ACC112 (cell line): ENCODE measurements around the gene NPL.
A peak's percentile ranks its signal among the peaks of the same experiment; 100 is the strongest.

Experiments
- H2AFZ ChIP-seq: fragments of 200-600 bp; sonication (generic); one replicate; pipeline ENCODE4 v1.6.0; 2017; ENCODE audit warnings: antibody characterized with exemption, low read length; ENCODE audit not compliant: unreplicated experiment
- H3K27ac ChIP-seq: fragments of 200-600 bp; sonication (generic); 2 replicates; pipeline ENCODE4 v1.5.1; 2014; ENCODE audit warnings: low read depth, mild to moderate bottlenecking, antibody characterized with exemption, low read length, moderate library complexity
- H3K27me3 ChIP-seq: fragments of 200-600 bp; sonication (generic); 2 replicates; pipeline ENCODE4 v1.6.1; 2014; ENCODE audit warnings: mild to moderate bottlenecking, antibody characterized with exemption, low read length, moderate library complexity, mixed read lengths; ENCODE audit not compliant: insufficient read depth
- H3K36me3 ChIP-seq: fragments of 200-600 bp; sonication (generic); 2 replicates; pipeline ENCODE4 v1.6.1; 2016; ENCODE audit warnings: mild to moderate bottlenecking, antibody characterized with exemption, low read length, moderate library complexity, mixed read lengths; ENCODE audit not compliant: insufficient read depth
- H3K4me1 ChIP-seq: fragments of 200-600 bp; sonication (generic); one replicate; pipeline ENCODE4 v1.6.1; 2016; ENCODE audit warnings: low read length, mixed read lengths; ENCODE audit not compliant: insufficient read depth, unreplicated experiment, control insufficient read depth
- H3K4me3 ChIP-seq: fragments of 200-600 bp; sonication (generic); 2 replicates; pipeline ENCODE4 v1.5.1; 2014; ENCODE audit warnings: mild to moderate bottlenecking, low read depth, low read length
- H3K79me2 ChIP-seq: fragments of 200-600 bp; sonication (generic); one replicate; pipeline ENCODE4 v1.6.0; 2016; ENCODE audit warnings: low read length; ENCODE audit not compliant: control insufficient read depth, unreplicated experiment, insufficient read depth

NPL gene

GRCh38 chr1:182867861-182868260 is 78.3 kb downstream of the NPL start:
- H3K79me2 ChIP-seq = peaks cover 22% of the 10 kb centered on the region

GRCh38 chr1:182869241-182869666 is 79.7 kb downstream of the NPL start:
- Histone ChIP-seq H3K27ac (peak overlapping the region; percentile 69), H3K4me3 (no peak overlapping the region), H3K36me3 (peaks cover 89% of the 10 kb centered on the region), H3K4me1 (no peaks in the 10 kb centered on the region), H3K27me3 (no peaks in the 10 kb centered on the region), H3K79me2 (peaks cover 28% of the 10 kb centered on the region), H2AFZ (no peak overlapping the region)

More at GRCh38 chr1:182867861-182868260, 78.3 kb downstream of the NPL start:
- H3K4me1 ChIP-seq = no peaks in the 10 kb centered on the region
- peaks cover 87% of the 10 kb centered on the region for H3K36me3 ChIP-seq
- no peak overlapping the region for H3K4me3 ChIP-seq
- H2AFZ ChIP-seq = no peak overlapping the region
- no peaks in the 10 kb centered on the region for H3K27me3 ChIP-seq
- H3K27ac ChIP-seq = no peak overlapping the region

GRCh38 chr1:182872881-182873280 is 83.3 kb downstream of the NPL start:
- no peaks in the 10 kb centered on the region for H3K4me1 ChIP-seq
- H3K36me3 ChIP-seq = peaks cover 85% of the 10 kb centered on the region
- H2AFZ ChIP-seq = no peak overlapping the region
- H3K27ac ChIP-seq = no peak overlapping the region
- no peak overlapping the region for H3K4me3 ChIP-seq
- H3K79me2 ChIP-seq = peaks cover 18% of the 10 kb centered on the region
- H3K27me3 ChIP-seq = no peaks in the 10 kb centered on the region

GRCh38 chr1:182875889-182876288 is 86.3 kb downstream of the NPL start:
- Histone ChIP-seq H3K36me3 (peaks cover 80% of the 10 kb centered on the region), H3K4me3 (no peak overlapping the region), H2AFZ (no peak overlapping the region), H3K79me2 (peaks cover 18% of the 10 kb centered on the region), H3K27me3 (no peaks in the 10 kb centered on the region), H3K27ac (no peak overlapping the region), H3K4me1 (no peaks in the 10 kb centered on the region)

GRCh38 chr1:182877331-182877730 is 87.8 kb downstream of the NPL start:
- Histone ChIP-seq H3K4me1 (no peaks in the 10 kb centered on the region), H3K79me2 (peaks cover 15% of the 10 kb centered on the region), H3K27ac (no peak overlapping the region), H2AFZ (no peak overlapping the region), H3K36me3 (peaks cover 85% of the 10 kb centered on the region), H3K4me3 (no peak overlapping the region), H3K27me3 (no peaks in the 10 kb centered on the region)

GRCh38 chr1:182877842-182878241 is 88.3 kb downstream of the NPL start:
- H3K4me3 ChIP-seq = no peak overlapping the region
- H3K27ac ChIP-seq = no peak overlapping the region
- no peaks in the 10 kb centered on the region for H3K4me1 ChIP-seq
- no peak overlapping the region for H2AFZ ChIP-seq
- peaks cover 81% of the 10 kb centered on the region for H3K36me3 ChIP-seq
- peaks cover 15% of the 10 kb centered on the region for H3K79me2 ChIP-seq
- no peaks in the 10 kb centered on the region for H3K27me3 ChIP-seq
